HG03469 (cell line): ENCODE data around the gene FIGN.

Experiments used
- ATAC-seq: cut with Tn5 transposase; IDR thresholded peaks from one replicate; pipeline ENCODE4 v1.9.1; 2021; ENCODE audit warnings: mild to moderate bottlenecking, moderate library complexity, moderate number of reproducible peaks; ENCODE audit not compliant: unreplicated experiment

FIGN gene

GRCh38 chr2:163709270-163709669 is 26.5 kb downstream of the FIGN start:
- ATAC-seq: no peak

GRCh38 chr2:163708265-163708664 is 27.5 kb downstream of the FIGN start:
- ATAC-seq: no peak

GRCh38 chr2:163703386-163703785 is 32.4 kb downstream of the FIGN start:
- ATAC-seq: no peak

- ATAC-seq: no peak
These were observed 34.2 kb downstream of the FIGN start for GRCh38 chr2:163701399-163702195.

- ATAC-seq: no peak
These were observed 37.0 kb downstream of the FIGN start for GRCh38 chr2:163698857-163699256.

GRCh38 chr2:163697846-163698637 is 37.8 kb downstream of the FIGN start:
- ATAC-seq: no peak

- no peak for ATAC-seq
These were observed 38.4 kb downstream of the FIGN start for GRCh38 chr2:163697429-163697828.

- no peak for ATAC-seq
These were observed 42.3 kb downstream of the FIGN start for GRCh38 chr2:163693484-163693883.

- ATAC-seq: no peak
These were observed 43.0 kb downstream of the FIGN start for GRCh38 chr2:163692611-163693482.

GRCh38 chr2:163692081-163692480 is 43.7 kb downstream of the FIGN start:
- no peak for ATAC-seq

GRCh38 chr2:163690896-163691295 is 44.9 kb downstream of the FIGN start:
- no peak for ATAC-seq

- no peak for ATAC-seq
These were observed 48.6 kb downstream of the FIGN start for GRCh38 chr2:163687217-163687616.

- ATAC-seq: no peak
These were observed 49.5 kb downstream of the FIGN start for GRCh38 chr2:163686289-163686688.

- no peak for ATAC-seq
These were observed 53.1 kb downstream of the FIGN start for GRCh38 chr2:163682695-163683094.

GRCh38 chr2:163681745-163682144 is 54.1 kb downstream of the FIGN start:
- no peak for ATAC-seq

- ATAC-seq: no peak
These were observed 60.4 kb downstream of the FIGN start for GRCh38 chr2:163675388-163675787.

GRCh38 chr2:163673522-163673921 is 62.3 kb downstream of the FIGN start:
- no peak for ATAC-seq

- no peak for ATAC-seq
These were observed 64.9 kb downstream of the FIGN start for GRCh38 chr2:163670929-163671328.

- no peak for ATAC-seq
These were observed 66.3 kb downstream of the FIGN start for GRCh38 chr2:163669506-163669905.

- no peak for ATAC-seq
These were observed 68.5 kb downstream of the FIGN start for GRCh38 chr2:163667064-163667887.
